GM18867 (cell line): ENCODE results near the gene CFAP46.
"Not testable (repeated sequence)": the region's sequence is repeated elsewhere in the genome, so short reads cannot be mapped to it uniquely, and the experiment has no call there.

ENCODE experiments used
- ATAC-seq: cut with Tn5 transposase; IDR thresholded peaks from one replicate; pipeline ENCODE4 v1.9.1; 2021; ENCODE audit warnings: mild to moderate bottlenecking, moderate library complexity; ENCODE audit not compliant: unreplicated experiment

The CFAP46 gene

DNA sequence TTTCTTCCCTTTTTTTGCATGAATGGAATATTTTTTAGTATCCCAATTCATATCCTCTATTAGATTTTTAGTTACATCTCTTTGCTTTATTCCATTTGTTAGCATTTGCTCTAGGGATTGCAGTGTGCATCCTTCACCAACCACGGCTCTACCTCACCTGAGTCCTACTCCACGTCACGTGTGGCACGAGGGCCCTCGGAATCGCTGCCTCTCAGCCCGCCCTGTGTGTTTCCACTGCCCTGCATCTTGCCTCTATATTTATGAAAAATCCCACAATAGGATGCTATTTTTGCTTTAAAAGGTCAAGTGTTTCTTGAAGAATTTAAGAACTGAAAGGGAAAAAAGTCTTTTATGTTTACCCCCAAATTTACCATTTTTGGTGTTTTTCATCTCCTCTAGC lies 41.0 kb downstream of the CFAP46 start:
- no peak for ATAC-seq

DNA sequence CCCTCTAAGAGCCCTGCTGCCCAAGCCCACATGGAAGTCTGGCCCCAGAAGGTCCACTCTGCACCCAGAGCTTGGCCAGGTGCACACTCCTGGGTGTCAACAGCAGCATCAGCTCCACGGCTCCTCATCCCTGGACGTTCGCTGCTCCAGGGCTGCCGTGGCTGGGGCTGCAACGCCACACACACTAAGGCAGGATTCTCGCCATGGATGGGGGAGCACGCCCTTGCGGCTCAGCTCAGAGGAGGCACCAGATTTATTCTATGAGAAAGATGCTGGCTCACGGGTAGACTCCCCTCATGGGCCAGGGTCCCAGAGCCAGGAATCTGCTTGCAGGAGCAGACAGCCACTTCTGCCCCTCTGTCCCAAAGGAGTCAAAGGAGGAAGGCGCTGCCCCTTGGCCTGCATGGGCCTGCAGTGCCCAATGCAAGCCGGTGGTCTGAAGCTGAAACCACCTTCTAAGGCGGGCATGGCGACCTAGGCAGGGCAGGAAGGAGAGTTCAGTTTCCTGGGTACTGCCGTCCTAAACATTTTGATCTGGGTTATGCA lies 42.1 kb downstream of the CFAP46 start:
- ATAC-seq, result no peak

DNA sequence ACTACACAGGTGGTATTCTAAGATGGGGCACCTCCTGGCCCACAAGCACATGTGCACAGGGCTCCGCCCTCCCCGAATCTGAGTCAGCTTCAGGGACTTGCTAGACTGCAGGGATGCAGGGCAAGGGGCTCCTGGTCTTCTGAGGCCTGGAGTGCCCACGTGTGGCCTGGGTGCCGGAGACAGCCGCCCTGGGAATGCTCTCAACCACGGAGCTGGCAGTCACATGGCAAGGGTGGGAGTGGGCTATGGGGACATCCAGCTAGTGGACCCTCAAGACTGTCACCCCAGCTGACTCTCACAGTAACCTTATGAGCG lies 42.7 kb downstream of the CFAP46 start:
- no peak for ATAC-seq

DNA sequence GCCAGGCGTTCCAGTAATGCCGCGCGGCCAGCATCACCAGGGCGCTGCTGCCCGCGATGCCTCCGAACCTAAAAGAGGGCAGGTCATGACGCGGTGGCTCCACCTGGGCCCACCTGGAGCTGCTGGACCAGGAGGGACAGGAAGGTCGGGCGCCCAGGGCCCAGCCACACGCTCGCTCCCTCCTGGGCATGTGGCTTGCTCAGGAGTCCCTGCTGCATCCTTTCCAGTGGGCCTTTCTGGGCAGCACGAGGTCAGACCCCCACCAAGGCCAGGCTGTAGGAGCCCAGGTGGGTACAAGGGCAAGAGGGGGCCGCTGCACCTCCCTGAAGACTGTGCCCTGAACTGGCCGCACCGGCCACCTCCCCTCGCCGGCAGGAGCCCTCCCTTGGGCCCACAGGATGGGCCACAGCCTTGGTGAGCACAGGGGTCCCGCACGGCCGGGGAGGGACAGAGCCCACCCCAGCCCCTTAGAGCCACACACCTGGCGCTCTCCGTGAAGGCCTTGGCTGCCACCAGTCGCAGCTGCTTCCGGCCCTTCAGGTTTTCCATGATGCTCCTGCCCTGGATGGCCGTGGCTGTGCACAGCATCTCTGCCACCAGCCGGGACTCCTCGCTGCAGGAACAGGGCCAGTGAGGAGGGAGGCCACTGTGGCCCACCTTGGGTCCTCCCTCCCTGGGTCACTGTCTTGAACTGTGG lies 43.2 kb downstream of the CFAP46 start:
- no peak for ATAC-seq

DNA sequence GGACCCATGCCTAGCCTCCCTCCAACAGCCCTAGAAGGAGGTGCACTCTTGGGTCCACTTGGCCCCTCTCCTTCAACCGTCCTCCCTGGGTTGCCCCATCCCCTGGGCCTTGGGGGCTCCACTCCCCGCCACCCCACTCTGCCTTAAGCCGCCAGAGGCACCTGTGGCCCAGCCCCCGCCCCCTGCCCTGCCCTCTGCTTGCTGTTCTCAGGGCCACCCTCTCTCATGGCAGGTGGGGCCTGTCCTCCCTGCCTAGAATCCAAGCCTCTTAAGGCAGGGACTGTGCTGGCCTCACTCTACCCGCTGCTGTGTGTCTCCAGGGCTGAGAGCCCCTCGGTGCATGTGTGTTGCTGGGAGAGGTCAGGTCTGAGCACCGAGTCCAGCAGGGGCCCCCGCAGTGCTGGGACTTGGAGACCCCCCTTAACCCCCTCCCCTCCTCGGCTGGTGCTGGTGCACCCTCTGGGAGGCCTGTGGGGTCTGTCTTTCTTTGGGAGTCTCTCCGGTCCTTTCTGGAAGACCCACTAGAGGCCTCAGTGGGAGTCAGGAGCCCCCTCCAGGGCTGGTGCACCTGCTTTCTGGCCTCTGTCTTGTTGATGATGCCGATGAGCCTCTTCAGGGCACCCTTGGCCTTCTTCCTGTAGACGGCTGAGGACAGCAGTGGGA lies 43.8 kb downstream of the CFAP46 start:
- no peak for ATAC-seq

DNA sequence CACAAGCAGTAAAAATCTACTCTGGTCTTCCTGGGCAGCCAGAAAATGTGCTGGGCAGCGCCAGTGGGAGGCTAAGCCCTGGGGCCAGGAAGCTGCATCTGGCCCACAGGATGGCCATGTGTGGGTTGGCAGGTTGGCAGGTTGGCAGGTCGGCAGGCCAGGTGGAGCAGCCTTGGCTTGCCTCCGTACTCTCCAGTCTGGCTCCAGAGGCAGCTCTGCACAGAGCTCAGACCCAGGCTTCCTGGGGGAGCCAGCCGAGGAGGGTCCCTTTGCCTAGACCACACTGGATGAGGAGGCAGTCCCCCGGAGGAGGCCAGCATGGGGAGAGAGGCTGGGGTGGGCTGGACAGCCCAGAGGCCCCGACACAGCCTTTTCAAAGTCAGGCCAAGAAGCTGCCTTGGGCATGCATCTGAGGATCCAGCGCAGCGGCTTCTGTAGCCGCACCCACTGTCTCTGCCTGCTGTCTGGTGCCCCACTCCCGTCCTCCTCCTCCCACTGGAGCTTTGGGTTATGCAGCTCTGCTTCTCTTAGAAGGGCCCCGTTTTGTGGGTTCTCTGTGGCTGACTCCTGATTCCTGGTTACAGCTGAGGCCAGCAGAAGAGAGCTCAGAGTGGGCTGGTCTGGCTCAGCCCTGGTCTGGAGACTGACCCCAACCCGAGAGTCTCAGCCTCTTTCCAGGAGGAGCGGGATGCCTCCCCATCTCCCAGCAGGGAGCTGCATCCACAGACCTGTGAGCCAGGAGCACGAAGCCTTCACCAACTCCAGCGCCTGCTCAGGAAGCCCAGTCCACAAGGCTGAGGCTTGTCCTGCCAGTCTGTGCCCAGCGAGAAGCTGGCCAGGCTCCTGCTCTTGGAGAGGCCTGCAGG lies 44.6 kb downstream of the CFAP46 start:
- ATAC-seq, result no peak

DNA sequence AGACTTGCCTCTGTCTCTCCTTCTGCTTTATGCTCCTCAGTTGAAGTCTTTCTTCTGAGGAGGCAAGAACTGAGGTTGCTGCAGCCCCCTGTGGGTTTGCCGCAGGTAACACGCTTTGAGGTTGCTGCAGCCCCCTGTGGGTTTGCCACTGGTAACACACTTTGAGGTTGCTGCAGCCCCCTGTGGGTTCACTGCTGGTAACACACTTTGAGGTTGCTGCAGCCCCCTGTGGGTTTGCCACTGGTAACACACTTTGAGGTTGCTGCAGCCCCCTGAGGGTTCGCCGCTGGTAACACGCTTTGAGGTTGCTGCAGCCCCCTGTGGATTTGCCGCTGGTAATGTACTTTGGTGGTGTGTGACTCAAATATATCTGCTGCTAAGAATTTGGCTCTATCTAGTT lies 48.6 kb downstream of the CFAP46 start:
- not testable (repeated sequence) for ATAC-seq

DNA sequence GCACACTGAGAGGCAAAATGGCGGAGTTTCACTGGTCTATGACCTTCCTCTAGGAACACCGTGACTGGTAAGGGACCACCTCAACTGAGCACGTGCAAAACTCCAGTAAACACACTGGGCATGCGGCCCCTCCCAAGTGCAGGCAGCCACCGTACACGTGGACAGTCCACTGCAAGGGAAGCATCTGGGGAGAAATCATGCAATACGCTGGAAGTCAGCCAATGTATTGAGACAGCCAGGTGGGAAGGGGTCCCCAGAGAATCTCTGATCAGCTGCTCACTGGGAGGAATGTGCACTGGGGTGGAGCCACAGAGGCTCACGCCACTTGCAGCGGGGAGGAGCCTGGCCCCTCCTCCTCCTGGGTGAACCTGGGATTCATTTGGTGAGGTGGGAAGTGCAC lies 49.3 kb downstream of the CFAP46 start:
- no peak for ATAC-seq

DNA sequence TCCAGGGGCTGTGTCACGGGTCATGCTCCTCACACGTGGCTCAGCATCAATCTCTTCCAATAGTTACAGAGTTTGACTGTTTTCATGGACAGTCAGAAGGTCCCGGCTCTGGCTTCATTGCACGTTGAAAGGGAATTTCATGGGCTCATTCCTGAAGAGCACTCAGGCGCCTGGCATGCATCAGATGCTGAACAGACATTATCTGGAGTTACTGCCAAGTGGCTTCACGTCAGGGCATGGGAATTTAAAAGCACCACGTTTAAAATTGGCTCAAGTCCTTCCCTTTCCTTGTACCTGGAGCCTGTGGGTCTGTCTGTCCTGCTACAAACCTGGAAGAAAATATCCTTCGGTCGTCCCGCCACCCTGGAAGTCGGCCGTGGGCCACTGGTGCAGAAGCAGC lies 50.4 kb downstream of the CFAP46 start:
- ATAC-seq, result no peak

DNA sequence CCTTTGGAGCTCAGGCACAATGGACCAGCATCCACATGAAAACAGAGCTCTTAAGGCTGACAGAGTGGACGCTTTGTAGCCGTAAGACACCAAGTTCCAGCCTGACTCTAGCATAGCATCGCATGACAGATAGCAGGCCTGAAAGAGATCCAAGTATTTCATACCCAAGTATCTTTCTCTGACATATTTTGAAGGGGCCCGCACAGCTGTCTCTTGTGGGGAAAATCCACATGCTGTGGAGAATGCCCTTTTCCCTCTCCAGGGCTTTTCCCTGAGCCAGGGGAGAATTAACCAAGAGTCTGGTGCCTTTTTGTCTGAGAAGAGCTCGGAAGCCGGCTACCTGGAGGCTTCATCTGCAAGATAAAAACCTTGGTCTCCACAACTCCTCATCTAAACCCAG lies 51.0 kb downstream of the CFAP46 start:
- ATAC-seq, result no peak

DNA sequence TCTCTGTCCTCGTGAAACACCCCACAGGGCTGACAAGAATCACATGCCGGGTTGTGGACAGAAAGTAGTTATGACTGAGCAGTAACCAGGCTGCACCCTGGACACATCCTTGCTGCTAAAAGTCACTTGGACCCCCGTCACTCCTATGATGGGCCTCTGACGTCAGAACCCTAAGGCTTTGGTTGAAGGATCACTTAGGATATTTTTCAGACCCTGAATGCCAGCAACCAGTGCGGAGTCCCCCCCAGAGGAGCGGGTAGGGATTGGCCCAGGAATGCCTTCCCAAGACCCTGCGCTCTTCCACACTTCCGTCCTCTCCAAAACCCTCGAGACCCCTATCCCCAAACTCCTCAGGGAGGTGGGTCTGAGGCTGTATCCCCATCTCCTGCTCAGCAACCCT lies 52.1 kb downstream of the CFAP46 start:
- ATAC-seq, result no peak

DNA sequence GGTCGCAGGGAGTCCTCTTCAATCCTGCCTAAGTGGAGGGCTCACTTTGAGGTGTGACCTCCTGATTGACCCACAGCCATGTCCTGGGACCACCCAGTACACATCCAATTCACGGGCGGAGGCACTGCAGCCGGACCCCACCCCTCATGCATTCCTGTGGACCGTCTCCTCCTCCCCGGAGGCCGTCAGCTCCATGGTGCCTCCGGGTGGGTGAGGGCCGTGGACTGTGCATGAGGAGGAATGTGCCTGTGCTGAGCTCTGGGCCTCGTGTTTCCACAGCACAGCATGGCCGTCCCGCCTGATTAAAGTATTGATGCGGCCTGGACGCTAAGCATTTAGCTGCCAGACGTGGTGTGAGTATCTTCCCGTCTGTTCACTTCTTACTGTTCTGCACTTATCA lies 52.8 kb downstream of the CFAP46 start:
- ATAC-seq, result no peak

DNA sequence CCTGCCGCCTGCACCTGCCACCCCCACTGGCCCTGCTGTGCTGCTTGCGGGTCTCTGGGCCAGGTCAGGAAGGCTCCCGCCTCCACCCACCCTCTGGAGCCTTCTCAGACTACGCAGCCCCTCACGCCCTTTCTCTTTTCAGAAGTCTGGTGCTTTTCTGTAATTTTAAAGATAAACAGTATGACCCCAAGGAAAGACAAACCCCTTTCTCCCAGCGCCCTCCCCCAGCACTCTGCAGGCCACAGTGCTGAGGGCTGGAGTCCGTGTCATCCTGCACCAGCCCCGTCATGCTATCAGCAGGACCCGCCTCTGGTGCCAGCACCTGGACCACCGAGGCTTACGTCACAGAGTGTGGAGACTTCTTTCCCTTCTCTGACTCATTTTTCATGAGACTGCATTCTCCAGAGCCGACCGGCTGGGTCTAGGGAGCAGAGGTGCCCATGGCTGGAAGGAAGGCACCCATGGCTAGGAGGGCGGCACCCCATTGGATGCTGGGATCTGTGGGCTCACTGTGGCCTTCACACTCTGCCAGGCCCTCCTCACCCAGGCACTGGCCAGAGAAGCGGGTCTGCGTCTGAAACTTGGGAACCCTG lies 53.4 kb downstream of the CFAP46 start:
- ATAC-seq, result no peak

DNA sequence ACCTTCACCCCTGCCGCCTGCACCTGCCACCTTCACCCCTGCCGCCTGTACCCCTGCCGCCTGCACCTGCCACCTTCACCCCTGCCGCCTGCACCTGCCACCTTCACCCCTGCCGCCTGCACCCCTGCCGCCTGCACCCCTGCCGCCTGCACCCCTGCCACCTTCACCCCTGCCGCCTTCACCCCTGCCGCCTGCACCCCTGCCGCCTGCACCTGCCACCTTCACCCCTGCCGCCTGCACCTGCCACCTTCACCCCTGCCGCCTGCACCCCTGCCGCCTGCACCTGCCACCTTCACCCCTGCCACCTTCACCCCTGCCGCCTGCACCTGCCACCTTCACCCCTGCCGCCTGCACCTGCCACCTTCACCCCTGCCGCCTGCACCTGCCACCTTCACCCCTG lies 53.9 kb downstream of the CFAP46 start:
- ATAC-seq, result not testable (repeated sequence)

DNA sequence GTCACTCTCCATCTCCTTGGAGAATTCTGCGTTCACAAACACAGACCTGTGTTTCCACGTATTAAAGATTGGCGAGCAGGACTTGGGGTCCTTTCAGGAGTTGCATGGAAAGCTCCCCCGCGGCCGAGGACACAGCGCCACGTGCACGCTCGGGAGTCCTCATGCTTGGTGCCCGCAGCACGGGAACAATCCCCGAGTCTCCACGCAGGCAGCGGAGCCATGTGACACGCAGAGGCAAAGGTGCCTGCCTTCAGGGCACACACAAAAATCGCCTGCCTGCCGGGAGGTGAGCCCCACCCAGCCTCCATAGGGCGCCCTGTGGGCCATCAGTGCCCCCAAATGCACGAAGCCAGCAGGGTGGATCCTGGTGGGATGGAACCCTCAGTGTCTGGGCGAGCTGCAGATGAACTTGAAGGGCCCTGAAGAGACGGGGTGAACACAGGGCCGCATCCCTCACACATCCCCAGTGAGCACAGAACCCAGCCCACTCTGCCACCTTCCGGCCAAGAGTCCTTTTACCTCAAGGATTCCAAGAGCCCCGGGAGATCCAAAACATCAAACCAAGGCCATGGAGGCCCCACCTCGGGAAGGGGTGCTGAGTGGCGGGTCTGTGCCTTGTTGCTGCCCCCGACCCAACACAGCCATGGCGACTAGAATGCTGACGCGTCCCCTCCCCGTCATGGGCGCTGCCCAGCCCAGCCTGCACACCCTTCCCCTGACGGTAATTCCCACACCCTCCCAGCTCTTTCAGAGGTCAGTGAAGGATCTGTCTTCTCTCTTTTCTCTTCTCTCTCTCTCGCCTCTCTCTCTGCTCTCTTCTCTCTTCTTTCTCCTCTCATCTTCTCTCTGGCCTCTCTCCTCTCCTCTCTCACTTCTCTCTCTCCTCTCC lies 55.9 kb downstream of the CFAP46 start:
- no peak for ATAC-seq

DNA sequence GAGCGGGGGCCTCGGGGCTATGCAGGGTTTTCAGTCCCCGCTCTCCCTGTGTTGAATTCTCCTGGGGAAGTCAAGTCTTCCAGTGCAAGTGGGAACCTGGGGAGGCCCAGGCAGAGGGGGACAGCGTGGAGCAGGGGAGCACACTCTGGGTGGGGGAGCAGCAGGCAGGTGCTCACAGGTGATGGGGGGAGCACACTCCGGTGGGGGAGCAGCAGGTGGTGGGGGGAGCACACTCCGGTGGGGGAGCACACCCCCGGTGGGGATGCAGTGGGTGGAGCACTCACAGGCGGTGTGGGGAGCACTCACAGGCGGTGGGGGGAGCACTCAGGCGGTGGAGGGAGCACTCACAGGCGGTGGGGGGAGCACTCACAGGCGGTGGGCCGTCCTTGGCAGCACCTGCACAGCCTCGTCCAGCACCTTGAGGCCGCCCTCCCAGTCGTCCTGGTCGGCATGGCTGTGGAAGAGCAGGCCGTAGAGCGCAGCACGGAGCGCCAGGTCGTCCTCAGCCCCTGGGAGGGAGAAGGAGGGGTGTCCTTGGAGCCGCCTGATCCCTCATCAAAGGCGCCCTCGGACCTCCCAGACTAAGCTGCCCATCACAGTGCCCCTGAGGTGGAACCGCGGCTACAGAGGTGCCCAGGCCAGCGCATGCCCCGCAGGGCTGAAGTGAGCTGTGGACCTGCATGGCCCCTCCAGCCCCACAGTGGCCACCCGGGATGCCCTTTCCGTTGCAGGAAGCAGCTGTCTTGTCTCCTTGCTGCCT lies 56.7 kb downstream of the CFAP46 start:
- no peak for ATAC-seq

DNA sequence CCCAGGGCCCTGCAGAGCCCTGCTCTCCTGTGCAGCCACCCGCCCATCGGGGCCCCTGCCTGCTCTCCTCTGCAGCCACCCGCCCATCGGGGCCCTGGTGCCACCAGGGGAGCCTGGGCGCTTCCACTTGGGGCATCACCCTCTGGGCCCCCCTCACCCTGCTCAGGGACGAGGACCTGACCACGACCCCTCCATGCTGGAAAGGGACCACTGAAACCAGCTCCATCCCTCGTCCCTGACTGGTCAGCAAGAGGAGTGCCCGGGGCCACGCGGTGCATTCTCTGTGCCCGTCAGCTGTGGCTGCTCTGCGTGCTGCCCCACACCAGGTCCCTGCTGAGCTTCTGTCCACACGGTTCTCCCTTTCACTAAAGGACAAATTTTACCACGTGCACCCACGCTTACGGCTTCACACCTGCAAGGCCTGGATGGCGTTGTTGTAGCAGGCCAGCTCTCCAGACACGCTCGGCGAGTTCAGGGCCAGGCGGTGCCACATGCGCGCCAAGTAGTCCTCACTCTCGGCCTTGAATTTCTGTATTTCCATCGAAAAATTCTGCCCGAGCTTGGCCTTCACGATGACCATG lies 57.6 kb downstream of the CFAP46 start:
- ATAC-seq, result no peak

DNA sequence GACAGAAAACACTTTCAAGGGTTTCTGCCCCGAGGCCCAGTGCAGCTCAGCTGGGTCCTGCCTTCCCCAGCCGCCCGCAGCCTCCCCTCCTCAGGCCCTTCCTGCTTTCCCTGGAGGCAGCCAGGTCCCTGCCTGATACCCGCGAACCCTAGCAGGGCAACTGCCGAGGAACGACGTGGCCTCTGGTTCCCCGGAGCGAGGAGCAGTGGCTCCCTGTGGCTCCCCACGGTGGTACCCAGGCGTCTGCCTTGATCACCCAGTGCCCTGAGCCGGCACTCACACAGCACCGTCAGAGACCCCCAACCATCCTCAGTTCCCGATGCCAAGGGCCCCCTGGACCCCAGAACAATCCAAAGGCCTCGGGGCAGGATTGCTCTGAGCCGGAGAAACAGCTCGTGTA lies 58.3 kb downstream of the CFAP46 start:
- ATAC-seq, result no peak

DNA sequence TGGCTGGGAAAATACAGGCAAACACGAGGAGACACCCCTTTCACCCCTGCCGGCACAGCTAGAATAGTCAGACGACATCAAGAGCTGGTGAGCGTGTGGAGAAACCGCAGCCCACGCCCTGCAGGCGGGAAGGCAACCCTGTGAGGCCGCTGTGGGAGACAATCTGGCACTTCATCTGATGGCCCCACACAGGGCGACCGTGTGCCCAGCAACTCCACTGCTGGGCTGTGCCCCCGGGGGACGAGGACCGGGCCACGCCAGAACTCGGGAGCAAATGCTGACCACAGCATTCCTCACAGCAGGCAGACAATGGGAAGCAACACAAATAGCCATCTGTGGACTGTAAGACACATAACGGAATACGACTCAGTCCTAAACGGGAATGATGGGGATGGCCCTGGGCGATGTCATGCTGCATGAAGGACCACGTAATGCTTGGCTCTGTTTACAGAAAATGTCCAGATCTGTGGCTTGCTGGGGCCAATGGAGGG lies 58.9 kb downstream of the CFAP46 start:
- ATAC-seq, result no peak
